ENCODE data around the gene UROC1.

UROC1 gene

GRCh38 chr3:126551121-126551838 lies 33.7 kb upstream of the UROC1 start:
- no peaks in the 10 kb centered on the region for H3K27me3 Mint-ChIP-seq
- no peak overlapping the region for H3K27ac Mint-ChIP-seq
- H3K36me3 Mint-ChIP-seq (ENCODE audit: low read depth) = no peaks in the 10 kb centered on the region
- no peaks in the 10 kb centered on the region for H3K4me1 Mint-ChIP-seq (ENCODE audit: low read depth)
- H3K4me3 Mint-ChIP-seq = no peak overlapping the region
- H3K9me3 Mint-ChIP-seq = no peaks in the 10 kb centered on the region

GRCh38 chr3:126550488-126551051 lies 33.0 kb upstream of the UROC1 start:
- Mint-ChIP-seq H3K4me3 (no peak overlapping the region), H3K27me3 (no peaks in the 10 kb centered on the region), H3K27ac (no peak overlapping the region), H3K4me1 (ENCODE audit: low read depth) (no peaks in the 10 kb centered on the region), H3K9me3 (no peaks in the 10 kb centered on the region), H3K36me3 (ENCODE audit: low read depth) (no peaks in the 10 kb centered on the region)

- no peaks in the 10 kb centered on the region for H3K4me1 Mint-ChIP-seq (ENCODE audit: low read depth)
- no peaks in the 10 kb centered on the region for H3K27me3 Mint-ChIP-seq
- H3K36me3 Mint-ChIP-seq (ENCODE audit: low read depth) = no peaks in the 10 kb centered on the region
- no peaks in the 10 kb centered on the region for H3K9me3 Mint-ChIP-seq
- no peak overlapping the region for H3K27ac Mint-ChIP-seq
- no peak overlapping the region for H3K4me3 Mint-ChIP-seq
Observed at GRCh38 chr3:126549861-126550487, 32.4 kb upstream of the UROC1 start.

- Mint-ChIP-seq H3K4me3 (no peak overlapping the region), H3K4me1 (ENCODE audit: low read depth) (no peaks in the 10 kb centered on the region), H3K27me3 (no peaks in the 10 kb centered on the region), H3K27ac (no peak overlapping the region), H3K9me3 (no peaks in the 10 kb centered on the region), H3K36me3 (ENCODE audit: low read depth) (no peaks in the 10 kb centered on the region)
Observed at GRCh38 chr3:126548556-126549466, 31.2 kb upstream of the UROC1 start.

DNA sequence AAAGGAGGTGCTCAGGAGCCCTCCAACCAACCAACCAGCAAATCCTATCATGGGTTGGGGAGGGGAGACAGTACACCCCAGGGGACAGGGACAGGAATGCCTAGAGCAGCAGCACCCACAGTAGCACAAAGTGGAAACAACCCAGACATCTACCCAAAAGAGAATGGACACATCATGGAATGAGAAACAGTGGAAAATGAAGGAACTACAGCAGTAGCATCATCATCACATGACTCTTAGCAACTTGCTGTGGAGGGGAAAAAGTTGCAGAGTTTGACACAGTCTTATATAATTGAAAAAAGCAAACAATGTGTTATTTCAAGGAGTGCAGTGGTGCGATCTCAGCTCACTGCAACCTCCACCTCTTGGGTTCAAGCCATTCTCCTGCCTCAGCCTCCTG lies 30.1 kb upstream of the UROC1 start:
- H3K27me3 Mint-ChIP-seq = no peaks in the 10 kb centered on the region
- no peaks in the 10 kb centered on the region for H3K4me1 Mint-ChIP-seq (ENCODE audit: low read depth)

DNA sequence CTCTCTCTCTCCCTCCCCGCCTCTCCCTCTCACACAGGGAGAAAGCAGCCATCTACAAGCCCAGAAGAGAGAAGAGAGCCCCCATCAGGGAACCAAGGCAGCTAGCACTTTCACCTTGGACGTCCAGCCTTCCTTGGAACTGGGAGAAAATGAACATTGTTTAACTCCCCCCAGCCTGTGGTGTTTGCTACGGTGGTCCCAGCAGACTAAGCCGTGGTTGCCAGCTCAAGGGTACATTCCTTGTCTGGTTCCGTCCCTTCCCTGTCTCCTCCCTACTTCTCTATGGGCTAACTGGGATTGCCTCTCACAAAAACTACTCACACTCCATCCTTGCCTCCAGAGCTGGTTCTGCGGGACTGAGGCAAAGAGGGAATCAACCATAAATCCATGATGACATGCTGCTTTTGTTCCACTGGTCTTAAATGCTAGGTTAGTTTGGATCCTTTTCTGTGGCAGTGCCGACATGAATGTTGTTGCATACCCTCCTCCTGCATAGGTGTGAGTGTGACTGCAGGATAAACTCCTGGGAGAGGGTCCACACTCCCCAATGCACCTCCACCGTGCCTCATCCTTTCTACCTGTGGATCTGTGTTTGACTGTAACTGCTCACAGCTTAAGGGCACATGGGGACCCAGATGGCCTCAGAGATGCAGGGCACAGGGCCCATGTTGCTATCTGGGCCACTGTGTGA lies 29.1 kb upstream of the UROC1 start:
- Mint-ChIP-seq H3K4me1 (ENCODE audit: low read depth) (no peaks in the 10 kb centered on the region), H3K36me3 (ENCODE audit: low read depth) (no peaks in the 10 kb centered on the region), H3K27me3 (no peaks in the 10 kb centered on the region), H3K27ac (no peak overlapping the region), H3K9me3 (no peaks in the 10 kb centered on the region), H3K4me3 (no peak overlapping the region)

More for the DNA sequence above, 30.1 kb upstream of the UROC1 start:
- Mint-ChIP-seq H3K27ac (no peak overlapping the region), H3K9me3 (no peaks in the 10 kb centered on the region), H3K36me3 (ENCODE audit: low read depth) (no peaks in the 10 kb centered on the region), H3K4me3 (no peak overlapping the region)

DNA sequence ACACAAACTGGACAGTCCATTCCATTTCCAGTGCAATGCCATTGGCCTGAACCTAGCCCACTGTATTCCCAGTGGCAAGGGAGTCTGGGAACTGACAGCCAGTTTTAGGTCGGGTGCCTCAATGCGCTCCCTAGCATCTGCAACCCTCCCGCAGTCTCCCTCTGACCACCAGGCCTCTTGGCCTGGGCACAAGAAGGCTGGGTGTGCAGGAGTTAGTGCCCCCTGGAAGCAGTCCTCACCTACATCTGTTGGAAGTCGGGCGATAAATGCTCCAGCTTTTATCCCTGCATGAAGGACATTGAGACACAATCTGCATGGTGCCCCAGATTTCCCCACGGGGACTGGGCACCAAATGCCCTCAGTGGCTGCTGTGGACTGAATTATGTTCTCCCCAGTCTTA lies 28.4 kb upstream of the UROC1 start:
- no peaks in the 10 kb centered on the region for H3K9me3 Mint-ChIP-seq
- peaks cover 3% of the 10 kb centered on the region for H3K27me3 Mint-ChIP-seq
- H3K36me3 Mint-ChIP-seq (ENCODE audit: low read depth) = no peaks in the 10 kb centered on the region
- no peak overlapping the region for H3K27ac Mint-ChIP-seq
- H3K4me1 Mint-ChIP-seq (ENCODE audit: low read depth) = no peaks in the 10 kb centered on the region
- H3K4me3 Mint-ChIP-seq = no peak overlapping the region

DNA sequence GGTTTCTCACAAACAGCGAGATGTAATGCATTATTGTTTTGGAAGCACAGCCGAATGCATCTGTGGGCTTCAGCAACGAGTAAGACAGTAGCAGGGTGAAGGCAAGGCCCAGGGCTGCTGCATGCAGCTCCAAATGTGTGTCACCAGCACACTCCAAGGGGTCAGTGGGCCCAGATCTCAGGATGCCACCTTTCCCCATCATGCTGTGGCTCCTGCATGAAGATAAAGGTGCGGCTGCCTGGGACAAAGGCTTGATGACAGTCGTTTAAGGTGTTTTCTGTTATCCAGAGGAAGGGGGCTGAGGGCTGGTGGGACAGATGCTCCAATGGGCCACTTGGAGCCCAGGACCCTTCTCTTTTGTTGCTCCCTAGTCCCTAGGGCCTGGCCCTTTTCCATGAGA lies 28.0 kb upstream of the UROC1 start:
- Mint-ChIP-seq H3K4me1 (ENCODE audit: low read depth) (peaks cover 3% of the 10 kb centered on the region), H3K36me3 (ENCODE audit: low read depth) (no peaks in the 10 kb centered on the region), H3K9me3 (no peaks in the 10 kb centered on the region), H3K4me3 (no peak overlapping the region), H3K27me3 (peaks cover 6% of the 10 kb centered on the region), H3K27ac (no peak overlapping the region)

GRCh38 chr3:126544596-126545281 lies 27.2 kb upstream of the UROC1 start:
- Mint-ChIP-seq H3K4me1 (ENCODE audit: low read depth) (peaks cover 3% of the 10 kb centered on the region), H3K27ac (no peak overlapping the region), H3K9me3 (no peaks in the 10 kb centered on the region), H3K36me3 (ENCODE audit: low read depth) (no peaks in the 10 kb centered on the region), H3K4me3 (no peak overlapping the region), H3K27me3 (peaks cover 12% of the 10 kb centered on the region)

GRCh38 chr3:126543457-126544061 lies 26.0 kb upstream of the UROC1 start:
- Mint-ChIP-seq H3K27me3 (peaks cover 12% of the 10 kb centered on the region), H3K36me3 (ENCODE audit: low read depth) (no peaks in the 10 kb centered on the region), H3K4me1 (ENCODE audit: low read depth) (peaks cover 3% of the 10 kb centered on the region), H3K27ac (no peak overlapping the region), H3K4me3 (no peak overlapping the region), H3K9me3 (no peaks in the 10 kb centered on the region)

- Mint-ChIP-seq H3K4me1 (ENCODE audit: low read depth) (peaks cover 3% of the 10 kb centered on the region), H3K27me3 (peaks cover 12% of the 10 kb centered on the region), H3K4me3 (no peak overlapping the region), H3K36me3 (ENCODE audit: low read depth) (no peaks in the 10 kb centered on the region), H3K27ac (no peak overlapping the region), H3K9me3 (no peaks in the 10 kb centered on the region)
Observed at GRCh38 chr3:126542340-126543241, 25.0 kb upstream of the UROC1 start.

- Mint-ChIP-seq H3K27ac (no peak overlapping the region), H3K4me1 (ENCODE audit: low read depth) (peaks cover 3% of the 10 kb centered on the region), H3K36me3 (ENCODE audit: low read depth) (no peaks in the 10 kb centered on the region), H3K4me3 (no peak overlapping the region), H3K27me3 (peaks cover 12% of the 10 kb centered on the region), H3K9me3 (no peaks in the 10 kb centered on the region)
Observed at GRCh38 chr3:126541628-126542339, 24.2 kb upstream of the UROC1 start.
